H1 (cell line): ENCODE data around the gene TCERG1L. TPM values are rescaled to one million over a fixed set of nuclear protein-coding genes. Genes with fewer than 3 reads are reported as not detected.

Experiments used
- CTCF ChIA-PET: fragments of 300-600 bp; sonication (Branson Sonifier 250); formaldehyde crosslinking; loops from one replicate; lab custom pipeline; 2021; ENCODE audit not compliant: partially characterized antibody; lab: Charles Lee
- POLR2A ChIA-PET: fragments of 300-600 bp; sonication (Branson Sonifier 250); formaldehyde crosslinking; loops from one replicate; lab custom pipeline; 2021; ENCODE audit warnings: inconsistent platforms; ENCODE audit not compliant: partially characterized antibody; lab: Charles Lee
- DNase-seq, 2 experiments: peaks; one replicate each; pipeline versions ENCODE4 v3.0.0 to v3.0.0-alpha.2; 2010 to 2022; ENCODE audit warnings: low spot score in 2 of 2, low read depth in 1 of 2, mixed read lengths in 1 of 2
- FAIRE-seq: peaks from 2 replicates; lab custom pipeline; 2011; peaks lifted over from hg19 to GRCh38; lab: Jason Lieb, UNC
- H2AFZ ChIP-seq: 2 replicates; pipeline ENCODE4 v1.8.1; 2012; ENCODE audit warnings: low read length, inconsistent platforms
- H2AK5ac ChIP-seq: 2 replicates; pipeline ENCODE4 v1.6.1; 2013; ENCODE audit warnings: low read depth, low read length
- H2BK120ac ChIP-seq: replicated peaks from 2 replicates; pipeline ENCODE3; 2013; ENCODE audit warnings: low read depth, low read length, inconsistent platforms
- H2BK12ac ChIP-seq: 2 replicates; pipeline ENCODE4 v1.6.1; 2013; ENCODE audit warnings: low read depth, low read length
- H2BK15ac ChIP-seq: 2 replicates; pipeline ENCODE4 v1.6.1; 2013; ENCODE audit warnings: low read length
- H2BK20ac ChIP-seq: 2 replicates; pipeline ENCODE4 v1.6.1; 2013; ENCODE audit warnings: low read length
- H2BK5ac ChIP-seq: 2 replicates; pipeline ENCODE4 v1.6.1; 2013; ENCODE audit warnings: low read depth, low read length
- H3K14ac ChIP-seq: 2 replicates; pipeline ENCODE4 v1.6.1; 2013; ENCODE audit warnings: inconsistent platforms; ENCODE audit not compliant: insufficient read length
- H3K18ac ChIP-seq: 2 replicates; pipeline ENCODE4 v1.6.1; 2013; ENCODE audit warnings: low read length; ENCODE audit errors: extremely low read depth
- H3K23ac ChIP-seq: 2 replicates; pipeline ENCODE4 v1.6.1; 2013; ENCODE audit warnings: inconsistent platforms; ENCODE audit not compliant: insufficient read length
- H3K23me2 ChIP-seq: 2 replicates; pipeline ENCODE4 v1.6.1; 2013; ENCODE audit warnings: low read depth, low read length
- H3K27ac ChIP-seq: 2 replicates; pipeline ENCODE4 v1.6.1; 2011; ENCODE audit warnings: low read depth, low read length, inconsistent platforms
- H3K27me3 ChIP-seq, 4 experiments: replicated peaks in 1 of 4; 1 replicate in 1 of 4; 2 replicates in 3 of 4; pipeline versions ENCODE4 v1.6.1 to v1.8.1; 2011 to 2013; ENCODE audit warnings: low read length in 3 of 4, mild to moderate bottlenecking in 3 of 4, inconsistent platforms in 2 of 4, mixed read lengths in 2 of 4, moderate library complexity in 1 of 4; ENCODE audit not compliant: control insufficient read depth in 3 of 4, insufficient read depth in 3 of 4; ENCODE audit errors: extremely low read depth in 1 of 4
- H3K36me3 ChIP-seq, 4 experiments: 2 replicates each; pipeline versions ENCODE4 v1.6.1 to v1.8.1; 2011 to 2013; ENCODE audit warnings: mild to moderate bottlenecking in 4 of 4, low read length in 3 of 4, moderate library complexity in 2 of 4, control low read depth in 1 of 4, inconsistent platforms in 1 of 4; ENCODE audit not compliant: insufficient read depth in 4 of 4, control insufficient read depth in 2 of 4
- H3K4ac ChIP-seq: replicated peaks from 2 replicates; pipeline ENCODE3; 2013; ENCODE audit warnings: low read length, low read depth, mixed read lengths, inconsistent platforms; ENCODE audit not compliant: insufficient read length
- H3K4me1 ChIP-seq, 4 experiments: replicated peaks in 1 of 4; 1 replicate in 1 of 4; 2 replicates in 3 of 4; pipeline versions ENCODE4 v1.6.1 to v1.8.1; 2011 to 2013; ENCODE audit warnings: low read length in 3 of 4, inconsistent platforms in 2 of 4, mixed read lengths in 1 of 4; ENCODE audit not compliant: insufficient read depth in 4 of 4, control insufficient read depth in 3 of 4
- H3K4me2 ChIP-seq, 2 experiments: 2 replicates each; pipeline versions ENCODE4 v1.6.1 to v1.8.1; 2011 to 2013; ENCODE audit warnings: low read depth in 2 of 2, low read length in 2 of 2, control low read depth in 1 of 2, inconsistent platforms in 1 of 2, mild to moderate bottlenecking in 1 of 2; ENCODE audit not compliant: insufficient read depth in 1 of 2
- H3K4me3 ChIP-seq, 4 experiments: fragments of 200-600, 300-600 bp in 1 of 4; sonication (generic), shearing (Covaris generic), sonication (Bioruptor Twin) in 1 of 4; 2 replicates each; pipeline versions ENCODE4 v1.5.1 to v1.8.1; 2011 to 2016; ENCODE audit warnings: low read length in 4 of 4, low read depth in 3 of 4, control low read depth in 2 of 4, inconsistent platforms in 2 of 4, mild to moderate bottlenecking in 2 of 4, mixed read lengths in 1 of 4, moderate library complexity in 1 of 4; ENCODE audit not compliant: insufficient read depth in 2 of 4; ENCODE audit errors: extremely low read depth in 1 of 4
- H3K56ac ChIP-seq: replicated peaks from 2 replicates; pipeline ENCODE3; 2013; ENCODE audit warnings: low read depth, mild to moderate bottlenecking, mixed read lengths, low read length, inconsistent platforms; ENCODE audit not compliant: insufficient read length
- H3K79me1 ChIP-seq: 2 replicates; pipeline ENCODE4 v1.6.1; 2013; ENCODE audit warnings: low read depth, low read length, control low read depth
- H3K79me2 ChIP-seq, 2 experiments: 2 replicates each; pipeline versions ENCODE4 v1.6.1 to v1.8.1; 2012 to 2013; ENCODE audit warnings: low read length in 2 of 2, mild to moderate bottlenecking in 2 of 2, inconsistent platforms in 1 of 2; ENCODE audit not compliant: insufficient read depth in 2 of 2, control insufficient read depth in 1 of 2
- H3K9ac ChIP-seq, 4 experiments: replicated peaks in 1 of 4; 1 replicate in 1 of 4; 2 replicates in 3 of 4; pipeline versions ENCODE4 v1.6.1 to v1.8.1; 2011 to 2013; ENCODE audit warnings: low read depth in 3 of 4, low read length in 3 of 4, control low read depth in 2 of 4, mild to moderate bottlenecking in 2 of 4, moderate library complexity in 2 of 4, inconsistent platforms in 1 of 4; ENCODE audit errors: extremely low read depth in 1 of 4
- H3K9me3 ChIP-seq, 2 experiments: 2 replicates each; pipeline versions ENCODE4 v1.6.1 to v1.8.1; 2012 to 2013; ENCODE audit warnings: mild to moderate bottlenecking in 2 of 2, moderate library complexity in 2 of 2, control low read depth in 1 of 2, inconsistent platforms in 1 of 2, low read depth in 1 of 2, low read length in 1 of 2, mixed read lengths in 1 of 2; ENCODE audit not compliant: insufficient read depth in 2 of 2
- H4K20me1 ChIP-seq, 2 experiments: replicated peaks in 1 of 2; 2 replicates each; pipeline versions ENCODE3 to v1.8.1; 2011 to 2013; ENCODE audit warnings: inconsistent platforms in 2 of 2, low read length in 2 of 2, mild to moderate bottlenecking in 1 of 2; ENCODE audit not compliant: insufficient read depth in 2 of 2, control insufficient read depth in 1 of 2
- H4K5ac ChIP-seq: 2 replicates; pipeline ENCODE4 v1.6.1; 2013; ENCODE audit warnings: low read length, low read depth, mixed read lengths, inconsistent platforms; ENCODE audit not compliant: insufficient read length
- H4K8ac ChIP-seq: 2 replicates; pipeline ENCODE4 v1.8.0; 2013; ENCODE audit warnings: mild to moderate bottlenecking, moderate library complexity, low read length, inconsistent platforms; ENCODE audit not compliant: insufficient read depth; ENCODE audit errors: extremely low read depth
- H4K91ac ChIP-seq: replicated peaks from 2 replicates; pipeline ENCODE3; 2013; ENCODE audit warnings: low read length, mixed read lengths, inconsistent platforms; ENCODE audit not compliant: insufficient read length
- CBX5 ChIP-seq: fragments of 300-800, 300-1000 bp; sonication (generic); IDR thresholded peaks from 2 replicates; pipeline ENCODE4 v1.7.1; 2016; ENCODE audit warnings: antibody characterized with exemption, low read length, low read depth
- CHD2 ChIP-seq: IDR thresholded peaks from 2 replicates; pipeline ENCODE4 v1.6.1; 2012; ENCODE audit warnings: low read length, improper control_type of control experiment
- JUN ChIP-seq: IDR thresholded peaks from 2 replicates; pipeline ENCODE4 v1.6.1; 2011; ENCODE audit warnings: low read depth, mild to moderate bottlenecking, improper control_type of control experiment, low read length
- KDM1A ChIP-seq: fragments of 200-600, 300-600 bp; sonication (generic); IDR thresholded peaks from 2 replicates; pipeline ENCODE4 v1.7.1; 2016; ENCODE audit warnings: mild to moderate bottlenecking, low read length, borderline replicate concordance
- MAX ChIP-seq: IDR thresholded peaks from 2 replicates; pipeline ENCODE4 v1.6.1; 2012; ENCODE audit warnings: inconsistent platforms
- PHF8 ChIP-seq: fragments of 200-600 bp; sonication (generic); conservative IDR thresholded peaks from 2 replicates; pipeline ENCODE4 v1.7.1; 2012; ENCODE audit warnings: low read depth, mild to moderate bottlenecking, inconsistent platforms, low read length, moderate library complexity
- SIN3A ChIP-seq, 2 experiments: IDR thresholded peaks in 1 of 2; conservative IDR thresholded peaks in 1 of 2; 2 replicates each; pipeline ENCODE4 v1.6.1; 2011 to 2012; ENCODE audit warnings: low read length in 2 of 2, improper control_type of control experiment in 1 of 2, low read depth in 1 of 2, mild to moderate bottlenecking in 1 of 2
- SIX5 ChIP-seq: IDR thresholded peaks from 2 replicates; pipeline ENCODE4 v1.6.1; 2011; ENCODE audit warnings: mild to moderate bottlenecking, low read depth, low read length
- SP1 ChIP-seq: IDR thresholded peaks from 2 replicates; pipeline ENCODE4 v1.6.1; 2011; ENCODE audit warnings: low read depth, low read length
- TEAD4 ChIP-seq: IDR thresholded peaks from 2 replicates; pipeline ENCODE4 v1.6.1; 2012; ENCODE audit warnings: low read depth, low read length, inconsistent platforms, mixed read lengths
- WGBS, 2 experiments: shearing (Covaris generic) in 1 of 2; methylation state at CpG; one replicate each; pipeline versions ENCODE4 v1.1.6 to v1.1.7; 2013 to 2015; ENCODE audit warnings: low lambda C conversion rate in 2 of 2, mixed read lengths in 2 of 2, inconsistent platforms in 1 of 2, low coverage in 1 of 2, missing lambda C conversion rate in 1 of 2; ENCODE audit not compliant: insufficient replicate concordance in 2 of 2, insufficient coverage in 1 of 2, insufficient read length in 1 of 2; ENCODE audit errors: extremely low coverage in 1 of 2, missing lambda C conversion rate in 1 of 2; 5-methylcytosine and 5-hydroxymethylcytosine counted together
- polyA plus RNA-seq, 7 experiments: library from polyadenylated mRNA; depleted of rRNA in 3 of 7; stranded (reverse) in 5 of 7; unstranded in 2 of 7; fragments of >200 nt in 5 of 7; fragments of 200-250 nt in 2 of 7; gene quantifications; 1 replicate in 5 of 7; 2 replicates in 1 of 7; 4 replicates in 1 of 7; pipeline versions ENCODE4 v1.2.1 to v1.2.3, GENCODE V29; 2011 to 2013; ENCODE audit warnings: missing spikeins in 2 of 7, mixed read lengths in 2 of 7
- total RNA-seq: library from RNA; stranded (reverse); fragmentation: NEBNext Ultra II Directional; extraction: Animal tissue kit (Norgen Biotek cat#: 25700); gene quantifications from 2 replicates; pipeline ENCODE4 v1.2.1, GENCODE V29; 2021
- TF ChIP-seq, protein P1 (sequence below), 3 experiments: IDR thresholded peaks; 1 replicate in 2 of 3; 2 replicates in 1 of 3; pipeline versions ENCODE4 v1.5.1 to v1.6.1; 2011; ENCODE audit warnings: low read length in 3 of 3, mild to moderate bottlenecking in 3 of 3, inconsistent platforms in 2 of 3, low read depth in 1 of 3, moderate library complexity in 1 of 3; ENCODE audit not compliant: insufficient read depth in 1 of 3; ENCODE audit errors: control extremely low read depth in 1 of 3

The TCERG1L gene
- total and polyA plus RNA-seq, 2 of the 8 experiments (the other 6 are each of a cell fraction or from before 2014, with no cell fraction given) = 3.9 to 6.9 TPM

- POLR2A ChIA-PET = no interaction called here
- DNase-seq = no peak
- no peak overlapping the region for H2BK120ac ChIP-seq
- H2AK5ac ChIP-seq = no peak overlapping the region
- no peaks in the 10 kb centered on the region for H3K36me3 ChIP-seq
- H3K56ac ChIP-seq = no peak overlapping the region
- CTCF ChIA-PET = interaction anchor here (1.3 kb wide), 1 partner anchor 348 kb away, joined by 3 read pairs; no protein-coding TSS in a partner anchor
- H2BK5ac ChIP-seq = no peak overlapping the region
- no peaks in the 10 kb centered on the region for H3K23me2 ChIP-seq
- H3K23ac ChIP-seq = no peak overlapping the region
- no peak overlapping the region for H3K4ac ChIP-seq
- H4K8ac ChIP-seq = 0 out of 2 replicates have a peak overlapping the region, but pooled peaks have one; percentile 18
- no peaks in the 10 kb centered on the region for H3K27me3 ChIP-seq
- peaks cover 15% of the 10 kb centered on the region in 2 experiments for H3K9me3 ChIP-seq
- FAIRE-seq = no peak
- H2BK12ac ChIP-seq = no peak overlapping the region
- H3K79me2 ChIP-seq = no peaks in the 10 kb centered on the region
- H3K18ac ChIP-seq = no peak overlapping the region
- no peak overlapping the region for H2BK15ac ChIP-seq
- peaks cover 0 to 2% (median 0%) of the 10 kb centered on the region in 4 experiments; a peak in 2 of 7 replicates for H3K4me1 ChIP-seq
- H3K14ac ChIP-seq = no peak overlapping the region
- no peak overlapping the region for H3K4me2 ChIP-seq
- no peaks in the 10 kb centered on the region for H3K79me1 ChIP-seq
- no peak overlapping the region for H3K4me3 ChIP-seq
- no peak overlapping the region for H3K9ac ChIP-seq
- H2BK20ac ChIP-seq = no peak overlapping the region
- no peaks in the 10 kb centered on the region for H4K20me1 ChIP-seq
- no peak overlapping the region for H3K27ac ChIP-seq
- H2AFZ ChIP-seq = no peak overlapping the region
- no peak overlapping the region for H4K5ac ChIP-seq
- 90% methylated on average over 12 of the region's 12 CpGs; no CpG with 5 or more reads in 1 of the 2 experiments for WGBS, 2 experiments
- H4K91ac ChIP-seq = no peak overlapping the region
- TF ChIP-seq TEAD4 (no peak), SP1 (no peak), KDM1A (no peak), SIN3A (conservative IDR thresholded peaks at IDR 0.05 in 1 of 2, IDR thresholded peaks at IDR 0.05 in 1 of 2; ENCODE audit: low read depth in 1 of 2, low read length in 2 of 2) (no peak), JUN (no peak), SIX5 (no peak), CHD2 (no peak), PHF8 (no peak), CBX5 (no peak), MAX (no peak)
- TF ChIP-seq, protein P1, sequence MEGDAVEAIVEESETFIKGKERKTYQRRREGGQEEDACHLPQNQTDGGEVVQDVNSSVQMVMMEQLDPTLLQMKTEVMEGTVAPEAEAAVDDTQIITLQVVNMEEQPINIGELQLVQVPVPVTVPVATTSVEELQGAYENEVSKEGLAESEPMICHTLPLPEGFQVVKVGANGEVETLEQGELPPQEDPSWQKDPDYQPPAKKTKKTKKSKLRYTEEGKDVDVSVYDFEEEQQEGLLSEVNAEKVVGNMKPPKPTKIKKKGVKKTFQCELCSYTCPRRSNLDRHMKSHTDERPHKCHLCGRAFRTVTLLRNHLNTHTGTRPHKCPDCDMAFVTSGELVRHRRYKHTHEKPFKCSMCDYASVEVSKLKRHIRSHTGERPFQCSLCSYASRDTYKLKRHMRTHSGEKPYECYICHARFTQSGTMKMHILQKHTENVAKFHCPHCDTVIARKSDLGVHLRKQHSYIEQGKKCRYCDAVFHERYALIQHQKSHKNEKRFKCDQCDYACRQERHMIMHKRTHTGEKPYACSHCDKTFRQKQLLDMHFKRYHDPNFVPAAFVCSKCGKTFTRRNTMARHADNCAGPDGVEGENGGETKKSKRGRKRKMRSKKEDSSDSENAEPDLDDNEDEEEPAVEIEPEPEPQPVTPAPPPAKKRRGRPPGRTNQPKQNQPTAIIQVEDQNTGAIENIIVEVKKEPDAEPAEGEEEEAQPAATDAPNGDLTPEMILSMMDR (IDR thresholded peaks at IDR 0.05; ENCODE audit: control extremely low read depth in 1 of 3, insufficient read depth in 1 of 3, low read depth in 1 of 3, low read length in 3 of 3) = no peak
These were observed 255.4 kb downstream of the TCERG1L start for GRCh38 chr10:131056091-131056579.
